Lower leg skin (tissue), 4 donors: ENCODE data around the gene TPRA1. TPM values are rescaled to one million over a fixed set of nuclear protein-coding genes. Genes with fewer than 3 reads are reported as not detected.
"Not testable (repeated sequence)": the region's sequence is repeated elsewhere in the genome, so short reads cannot be mapped to it uniquely, and the experiment has no call there.

ENCODE experiments used
- DNase-seq, 2 donors: peaks; one replicate each; pipeline ENCODE4 v3.0.0-alpha.2; 2019; ENCODE audit warnings: low spot score in 2 of 2
- H3K4me3 ChIP-seq: fragments of 200-600 bp; sonication (generic); 2 replicates; pipeline ENCODE4 v1.5.1; 2017; ENCODE audit warnings: mild to moderate bottlenecking, low read depth; ENCODE audit not compliant: poor library complexity, severe bottlenecking
- CTCF ChIP-seq, 3 donors: fragments of 450-650 bp; IDR thresholded peaks; one replicate each; pipeline ENCODE4 v1.5.1; 2016; ENCODE audit warnings: antibody characterized with exemption in 3 of 3, mild to moderate bottlenecking in 3 of 3, moderate library complexity in 2 of 3
- POLR2A ChIP-seq, 2 donors: fragments of 450-650 bp; IDR thresholded peaks; one replicate each; pipeline ENCODE4 v1.6.1; 2016 to 2017; ENCODE audit warnings: antibody characterized with exemption in 2 of 2, mild to moderate bottlenecking in 1 of 2, moderate library complexity in 1 of 2
- WGBS, 2 donors: methylation state at CpG; one replicate each; pipeline ENCODE4 v1.1.5; 2018; 5-methylcytosine and 5-hydroxymethylcytosine counted together
- intact Hi-C: fragments of 100-400 bp; cut with DNase I; formaldehyde crosslinking; loops from one replicate; pipeline ENCODE4 v1.15.0; 2023; ENCODE audit warnings: low total_unique reads
- total RNA-seq, 4 donors: library from RNA; depleted of rRNA; stranded (reverse); fragments of >200 nt; gene quantifications; one replicate each; pipeline ENCODE4 v1.1.0, GENCODE V29; 2016

Gene TPRA1
- total RNA-seq, 4 donors from 2014 or later = 57.3 to 87.5 (median 82.4) TPM

- intact Hi-C loops = no loop called here
- DNase-seq = peak in 1 of 2 donors; percentile 61
- 72 to 78% methylated on average over 12 of the region's 12 CpGs for WGBS, 2 donors
- no peak for TF ChIP-seq CTCF (IDR thresholded peaks at IDR 0.05)
- no peak for TF ChIP-seq POLR2A (IDR thresholded peaks at IDR 0.05)
- H3K4me3 ChIP-seq = no peak overlapping the region
These were observed 55.3 kb downstream of the TPRA1 start for GRCh38 chr3:127535106-127535785.

- intact Hi-C loops = no loop called here
- DNase-seq = peak in 1 of 2 donors; percentile 42
- H3K4me3 ChIP-seq = no peak overlapping the region
- no peak for TF ChIP-seq POLR2A (IDR thresholded peaks at IDR 0.05)
- TF ChIP-seq CTCF (IDR thresholded peaks at IDR 0.05) = no peak
- 41 to 57% methylated on average over 11 of the region's 11 CpGs for WGBS, 2 donors
These were observed 56.0 kb downstream of the TPRA1 start for GRCh38 chr3:127534564-127534963.

DNA sequence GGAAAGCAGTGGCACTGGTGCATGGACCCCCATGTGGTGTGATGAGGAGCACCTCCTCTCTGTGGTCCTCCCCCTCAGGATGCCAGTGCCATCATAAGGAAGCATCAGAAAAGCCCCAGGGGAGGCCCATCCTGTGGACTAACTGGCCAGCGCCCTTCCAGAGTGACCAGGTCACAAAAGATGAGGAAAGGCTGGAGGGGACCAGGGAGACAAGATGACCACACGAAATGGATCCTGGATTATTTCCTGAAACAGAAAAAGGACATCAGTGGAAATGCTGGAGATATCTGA lies 56.4 kb downstream of the TPRA1 start:
- 64 to 71% methylated on average over 2 of the region's 2 CpGs for WGBS, 2 donors
- no peak overlapping the region for H3K4me3 ChIP-seq
- peak in 1 of 2 donors; percentile 65 for DNase-seq
- intact Hi-C loops = no loop called here
- TF ChIP-seq CTCF (IDR thresholded peaks at IDR 0.05) (no peak), POLR2A (IDR thresholded peaks at IDR 0.05) (no peak)

DNA sequence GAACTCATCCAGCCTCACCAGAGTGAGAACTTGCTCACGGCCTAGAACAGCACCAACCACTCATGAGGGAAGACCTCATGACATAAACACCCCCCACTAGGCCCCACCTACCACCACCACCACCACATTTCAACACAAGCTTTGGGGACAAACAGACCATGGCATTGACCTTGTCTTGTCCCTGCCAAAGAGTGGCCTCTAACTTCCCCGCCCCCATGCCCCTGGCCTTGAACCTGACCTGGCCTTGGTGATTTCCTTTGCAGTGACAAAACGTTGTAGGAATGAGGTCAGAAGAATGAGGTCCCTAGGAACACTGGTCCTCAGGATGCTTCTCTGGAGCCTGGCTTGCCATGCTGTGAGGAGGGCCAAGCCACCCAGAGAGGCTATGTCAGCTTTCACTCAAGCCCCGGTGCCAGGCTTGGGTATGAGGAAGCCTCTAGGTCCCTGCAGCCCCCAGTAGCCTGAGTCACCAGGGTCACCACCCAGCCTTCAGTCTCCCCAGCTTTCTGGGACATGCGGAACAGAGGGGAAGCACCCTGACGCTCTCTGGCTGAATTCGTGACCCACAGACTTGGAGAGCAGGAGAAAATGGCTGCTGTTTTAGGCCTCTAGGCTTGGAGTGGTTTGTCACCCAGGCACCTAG lies 57.9 kb downstream of the TPRA1 start:
- H3K4me3 ChIP-seq = no peak overlapping the region
- intact Hi-C loops = no loop called here
- WGBS, 2 donors = 92 to 93% methylated on average over 7 of the region's 7 CpGs
- TF ChIP-seq POLR2A (IDR thresholded peaks at IDR 0.05) (no peak), CTCF (IDR thresholded peaks at IDR 0.05) (peak in 1 of 3 donors; percentile 19)
- DNase-seq = peak in 1 of 2 donors; percentile 77

DNA sequence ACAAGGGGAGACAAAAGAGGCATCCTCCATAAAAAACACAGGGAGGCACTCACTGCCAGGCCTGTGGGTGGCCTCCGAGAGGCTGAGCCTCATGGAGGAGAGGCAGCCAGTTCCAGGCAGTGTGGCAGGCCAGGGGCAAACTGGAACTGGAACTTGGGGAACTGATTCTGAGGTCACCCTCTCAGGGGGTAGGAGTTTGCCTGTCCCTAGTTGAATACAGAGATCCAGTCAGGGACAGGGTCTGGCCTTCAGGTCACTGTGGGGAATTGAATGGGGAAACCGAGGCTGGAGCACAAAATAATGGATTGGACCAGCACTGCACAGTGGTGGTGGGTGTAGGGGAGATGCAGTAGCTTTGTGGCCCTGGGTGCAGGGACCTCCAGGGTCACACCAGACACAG lies 58.7 kb downstream of the TPRA1 start:
- TF ChIP-seq POLR2A (IDR thresholded peaks at IDR 0.05) = no peak
- no peak for TF ChIP-seq CTCF (IDR thresholded peaks at IDR 0.05)
- DNase-seq = peak in 1 of 2 donors; percentile 53
- H3K4me3 ChIP-seq = no peak overlapping the region
- WGBS, 2 donors = 88 to 92% methylated on average over 2 of the region's 2 CpGs
- intact Hi-C loops = no loop called here

GRCh38 chr3:127530863-127531262 lies 59.7 kb downstream of the TPRA1 start:
- intact Hi-C loops, H3K4me3 ChIP-seq: not testable (repeated sequence)
- WGBS, 2 donors = 92 to 93% methylated on average over 7 of the region's 7 CpGs
- peak in 1 of 2 donors; percentile 20 for DNase-seq
